GM18502 (cell line): ENCODE results near the gene CYP20A1.
"Not testable (repeated sequence)": the region's sequence is repeated elsewhere in the genome, so short reads cannot be mapped to it uniquely, and the experiment has no call there.

Source experiments
- ATAC-seq: cut with Tn5 transposase; IDR thresholded peaks from one replicate; pipeline ENCODE4 v1.9.1; 2021; ENCODE audit warnings: mild to moderate bottlenecking; ENCODE audit not compliant: unreplicated experiment, poor library complexity

Gene CYP20A1

DNA sequence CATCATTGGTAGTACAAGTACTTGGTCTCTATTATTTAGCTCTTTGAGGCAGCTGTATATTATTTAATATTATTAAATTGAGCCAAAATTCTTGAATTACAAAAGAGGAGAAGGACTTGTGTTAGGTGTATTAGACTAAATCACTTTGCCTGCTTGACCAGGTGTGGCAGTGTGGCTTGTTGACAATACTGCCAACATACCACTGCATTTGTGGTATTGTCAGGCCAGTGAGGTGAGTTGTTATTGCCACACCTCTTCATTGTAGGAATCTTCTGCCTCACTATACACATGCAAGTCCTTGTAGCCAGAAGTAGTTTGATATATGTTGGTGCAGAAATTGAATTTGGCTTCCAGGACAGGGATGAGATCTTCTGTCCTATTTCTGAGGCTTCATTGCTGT, 40.5 kb downstream of the CYP20A1 start:
- ATAC-seq, result no peak

DNA sequence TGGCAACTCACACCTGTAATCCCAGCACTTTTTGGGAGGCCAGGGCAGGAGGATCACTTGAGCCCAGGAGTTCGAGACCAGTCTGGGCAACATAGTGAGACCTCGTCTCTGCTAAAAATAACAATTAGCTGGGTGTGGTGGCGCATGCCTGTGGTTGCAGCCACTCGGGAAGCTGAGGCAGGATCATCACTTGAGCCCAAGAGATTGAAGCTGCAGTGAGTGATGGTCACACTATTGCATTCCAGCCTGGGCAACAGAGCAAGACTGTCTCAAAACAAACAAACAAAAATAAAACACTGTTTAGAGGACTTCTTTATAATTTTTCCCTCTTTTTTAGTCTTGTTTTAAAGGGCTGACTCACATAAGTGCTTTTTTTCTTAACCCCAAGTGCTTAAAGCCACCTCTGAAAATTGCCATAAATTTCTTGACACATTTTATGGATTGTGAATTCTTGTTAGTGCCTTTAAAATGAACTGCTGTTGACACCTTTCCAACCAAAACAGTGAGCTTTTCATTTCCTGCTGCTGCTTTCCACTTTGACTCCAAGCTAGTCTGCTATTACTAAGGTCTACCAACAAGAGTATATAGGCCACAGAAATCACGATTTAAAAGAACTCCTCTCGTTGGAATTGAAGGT, 41.7 kb downstream of the CYP20A1 start:
- no peak for ATAC-seq

DNA sequence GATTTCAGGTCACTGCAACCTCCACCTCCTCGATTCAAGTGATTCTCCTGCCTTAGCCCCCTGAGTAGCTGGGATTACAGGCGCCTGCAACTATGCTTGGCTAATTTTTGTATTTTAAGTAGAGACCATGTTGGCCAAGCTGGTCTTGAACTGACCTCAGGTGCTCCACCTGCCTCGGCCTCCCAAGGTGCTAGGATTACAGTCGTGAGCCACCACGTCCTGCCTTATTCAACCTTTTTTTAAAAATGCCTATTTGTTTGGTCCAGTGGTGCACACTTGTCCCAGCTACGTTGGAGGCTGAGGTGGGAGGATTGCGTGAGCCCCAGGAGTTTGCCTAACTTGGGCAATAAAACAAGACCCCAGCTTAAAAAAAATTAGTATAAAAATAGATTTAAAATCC, 43.3 kb downstream of the CYP20A1 start:
- no peak for ATAC-seq

DNA sequence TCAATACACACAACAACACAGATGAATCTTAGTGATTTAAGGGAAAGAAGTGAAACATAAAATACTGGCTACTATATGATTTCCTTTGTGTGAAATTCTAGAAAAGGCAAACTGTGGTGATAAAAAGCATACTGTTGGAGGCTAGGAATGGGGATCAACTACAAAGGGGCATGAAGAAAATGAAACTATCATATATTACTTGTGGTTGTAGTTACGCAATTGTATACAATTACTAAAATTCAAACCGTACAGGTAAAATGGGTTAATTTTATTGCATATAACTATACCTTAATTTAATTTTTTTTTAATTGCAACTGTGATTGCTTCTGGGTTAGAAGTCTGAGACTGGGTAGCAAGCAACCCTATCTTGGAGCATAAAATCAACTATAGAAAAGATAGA, 47.7 kb downstream of the CYP20A1 start:
- no peak for ATAC-seq

DNA sequence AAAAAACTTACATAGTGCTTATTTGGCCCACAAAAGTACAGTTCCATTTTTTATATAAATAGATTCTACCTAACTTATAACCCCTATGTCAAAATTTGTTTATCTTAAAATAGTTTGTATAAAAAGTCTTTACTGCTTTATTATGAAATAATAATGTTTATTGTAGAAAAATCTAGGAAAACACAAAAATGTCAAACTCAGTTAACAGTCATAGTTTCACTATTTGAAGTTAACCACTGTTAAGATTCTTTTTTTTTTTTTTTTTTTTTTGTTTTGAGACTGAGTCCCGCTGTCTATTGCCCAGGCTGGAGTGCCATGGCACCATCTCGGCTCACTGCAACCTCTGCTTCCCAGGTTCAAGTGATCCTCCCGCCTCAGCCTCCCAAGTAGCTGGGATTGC, 62.8 kb downstream of the CYP20A1 start:
- no peak for ATAC-seq

DNA sequence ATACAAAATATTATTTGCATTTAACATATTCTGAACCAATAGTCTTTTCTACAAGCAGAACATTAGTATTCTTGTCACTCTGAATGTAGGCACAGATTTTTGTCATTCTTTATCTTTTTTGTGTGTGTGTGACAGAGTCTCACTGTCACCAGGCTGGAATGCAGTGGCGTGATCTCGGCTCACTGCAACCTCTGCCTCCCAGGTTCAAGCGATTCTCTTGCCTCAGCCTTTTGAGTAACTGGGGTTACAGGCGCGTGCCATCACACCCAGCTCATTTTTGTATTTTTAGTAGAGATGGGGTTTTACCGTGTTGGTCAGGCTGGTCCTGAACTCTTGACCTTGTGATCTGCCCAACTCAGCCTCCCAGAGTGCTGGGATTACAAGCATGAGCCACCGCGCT, 63.8 kb downstream of the CYP20A1 start:
- not testable (repeated sequence) for ATAC-seq

DNA sequence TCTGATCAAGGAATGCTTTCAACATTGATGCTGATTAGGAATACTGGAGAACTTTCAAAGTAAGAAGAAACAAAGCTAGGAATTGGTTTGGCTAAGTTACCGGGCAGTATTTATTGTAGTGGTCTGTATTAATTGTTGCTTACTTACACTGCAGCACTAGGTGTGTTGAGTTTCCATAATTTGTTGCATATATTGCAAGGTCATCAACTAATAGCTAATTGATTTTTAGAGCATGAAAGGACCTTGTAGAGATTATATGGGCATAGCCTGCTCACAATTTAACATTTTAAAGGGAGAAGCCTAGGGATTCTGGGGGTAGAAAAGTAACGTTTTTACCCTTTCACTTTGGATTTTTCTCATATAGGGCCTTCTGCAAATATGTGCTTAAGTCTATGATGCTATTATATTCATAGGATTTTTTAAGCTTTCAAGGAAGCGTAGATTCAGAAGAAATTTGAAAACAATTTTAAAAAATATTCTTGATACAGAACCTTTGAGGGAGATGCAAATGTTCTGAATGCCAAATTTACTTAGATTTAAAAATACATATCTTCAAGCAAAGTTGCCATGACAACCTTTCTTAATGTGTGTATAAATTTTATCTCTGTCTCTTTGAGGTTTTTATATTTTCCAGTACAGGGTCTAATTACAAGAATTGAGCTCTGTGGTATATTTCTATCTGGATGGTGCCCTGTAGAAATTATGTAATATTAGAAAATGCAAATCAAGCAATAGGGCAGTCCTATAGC, 72.0 kb downstream of the CYP20A1 start:
- ATAC-seq, result no peak

DNA sequence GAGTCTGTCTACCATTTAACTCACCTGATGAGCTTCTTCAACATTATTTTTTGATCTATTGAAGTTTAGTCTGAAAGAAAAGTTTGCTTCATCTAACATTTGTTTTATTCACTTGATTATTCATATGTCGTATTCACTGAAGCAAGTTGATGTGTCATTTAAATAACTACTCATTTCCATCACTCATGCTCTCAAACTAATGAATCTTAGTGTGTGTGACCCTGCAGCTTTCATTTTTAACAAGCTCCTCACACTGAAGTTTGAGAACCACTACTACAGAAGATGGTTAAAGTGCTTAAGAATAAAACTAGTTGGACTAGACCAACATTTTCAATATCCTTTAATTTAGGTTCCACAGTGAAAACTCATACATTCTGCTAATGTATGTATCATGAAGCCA, 87.5 kb downstream of the CYP20A1 start:
- ATAC-seq, result no peak

DNA sequence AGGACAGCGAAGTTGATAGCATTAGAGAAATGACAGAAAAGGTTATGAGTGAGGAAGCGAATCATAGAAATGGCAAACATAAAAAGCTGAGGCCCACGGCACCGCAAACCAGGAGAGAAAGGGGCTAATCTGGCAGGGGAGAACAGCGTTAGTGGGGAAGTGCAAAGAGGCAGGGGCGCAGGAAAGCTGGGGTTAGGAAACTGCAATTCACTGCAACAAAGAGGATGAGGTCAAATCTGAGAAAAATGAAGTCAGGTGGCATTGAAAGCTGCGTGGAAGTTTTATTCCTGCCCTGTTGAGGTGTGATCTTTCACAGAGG, 88.7 kb downstream of the CYP20A1 start:
- ATAC-seq, result no peak

DNA sequence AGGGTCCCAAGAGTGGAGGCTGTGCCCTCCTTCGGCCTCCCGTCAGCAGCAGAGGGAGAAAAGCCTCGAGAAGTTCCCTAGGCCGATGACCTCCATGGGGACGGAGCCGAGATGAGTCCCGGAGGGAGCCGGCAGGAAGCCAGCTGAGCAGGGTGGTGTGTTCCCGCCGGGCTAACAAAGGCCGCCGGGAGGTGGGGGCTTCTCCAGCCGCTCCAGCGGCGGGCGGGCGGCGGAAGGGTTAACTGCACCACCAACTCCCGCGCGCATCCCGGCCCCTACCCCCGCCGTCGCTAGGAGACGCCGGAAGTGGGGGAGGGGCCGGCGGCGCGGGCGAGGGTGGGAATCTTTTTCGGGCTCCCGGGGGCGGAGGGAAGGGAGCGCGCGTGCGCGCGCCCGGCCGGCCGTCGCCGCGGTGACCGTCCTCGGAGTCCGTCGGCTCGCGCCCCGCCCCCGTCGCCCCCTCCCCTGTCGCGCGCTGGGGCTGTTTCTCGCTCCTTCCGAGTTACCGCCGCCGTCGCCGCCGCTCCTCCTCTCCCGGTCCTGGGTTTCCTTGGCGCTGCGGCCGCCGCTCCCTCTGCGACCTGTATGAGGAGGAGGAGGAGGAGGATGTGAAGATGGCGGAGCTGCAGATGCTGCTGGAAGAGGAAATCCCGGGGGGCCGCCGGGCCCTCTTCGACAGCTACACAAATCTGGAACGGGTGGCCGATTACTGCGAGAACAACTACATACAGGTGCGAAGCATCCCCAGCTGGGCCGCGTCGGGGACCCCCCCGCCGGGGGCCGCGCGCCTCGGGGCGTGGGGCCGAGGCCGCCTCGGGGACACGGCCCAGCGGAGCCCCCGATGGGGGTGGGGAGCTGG, 89.3 kb downstream of the CYP20A1 start, which contains the start of gene ABI2:
Gene ABI2 (plus strand): TSS at position 494 of the 859 bp plus-strand sequence. CDS start 121 bp downstream, at position 615.
- peak; percentile 63 for ATAC-seq

DNA sequence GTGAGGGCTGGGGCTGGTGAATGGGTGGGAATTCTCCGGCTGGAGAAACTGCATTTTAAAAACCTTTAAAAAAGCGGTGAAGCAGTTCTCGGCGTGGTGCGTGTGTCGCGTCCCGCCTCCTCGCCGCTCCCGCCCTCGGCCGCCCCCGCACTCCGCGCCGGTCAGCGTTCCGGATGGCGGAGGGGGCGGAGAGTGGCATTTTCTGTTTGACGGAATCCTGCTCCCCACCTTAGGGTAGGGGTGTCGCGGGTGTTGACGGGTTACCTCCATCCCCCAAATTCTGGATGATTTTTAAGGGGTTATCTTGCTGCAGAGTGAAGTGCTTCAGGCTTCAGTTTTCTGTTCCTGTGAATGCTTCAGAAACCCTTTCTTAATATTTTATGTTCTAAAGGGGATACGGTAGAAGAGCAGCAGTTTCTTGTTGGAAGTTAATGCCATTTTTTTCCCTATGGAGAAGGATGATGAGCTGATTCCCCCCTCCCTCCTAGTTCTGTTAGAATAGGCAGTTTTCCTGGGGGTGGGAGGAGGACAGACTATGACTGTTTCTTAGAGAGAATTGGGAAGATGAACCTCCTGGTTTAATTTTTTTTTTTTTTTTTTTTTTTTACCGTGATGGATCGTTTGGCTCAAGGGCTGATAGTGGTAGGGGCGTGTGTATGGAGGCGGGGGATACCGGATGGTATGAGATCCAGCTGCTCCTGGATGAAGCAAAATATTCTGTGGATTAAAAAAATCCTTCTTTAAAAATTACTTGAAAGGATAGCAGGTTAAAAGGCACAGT, 90.1 kb downstream of the CYP20A1 start:
- peak; percentile 65 for ATAC-seq

DNA sequence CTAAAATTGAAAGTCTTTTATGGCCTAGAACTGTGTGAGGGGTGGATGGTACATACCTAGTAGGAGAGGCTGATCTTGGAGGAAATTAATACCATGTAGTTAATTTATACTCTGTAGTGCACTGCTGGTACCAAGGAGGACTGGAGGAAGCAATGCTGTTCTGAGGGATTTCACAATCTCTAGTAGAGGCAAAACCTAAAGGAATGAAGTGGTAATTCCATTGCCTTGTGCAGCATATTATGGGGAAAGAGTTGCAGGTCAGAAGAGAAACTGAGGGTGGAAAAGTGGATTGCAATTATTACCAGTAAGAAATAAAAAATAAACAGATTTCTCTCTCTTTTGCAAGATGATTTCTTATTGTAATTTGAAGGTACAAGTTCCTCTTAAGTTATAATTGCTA, 91.6 kb downstream of the CYP20A1 start:
- no peak for ATAC-seq

DNA sequence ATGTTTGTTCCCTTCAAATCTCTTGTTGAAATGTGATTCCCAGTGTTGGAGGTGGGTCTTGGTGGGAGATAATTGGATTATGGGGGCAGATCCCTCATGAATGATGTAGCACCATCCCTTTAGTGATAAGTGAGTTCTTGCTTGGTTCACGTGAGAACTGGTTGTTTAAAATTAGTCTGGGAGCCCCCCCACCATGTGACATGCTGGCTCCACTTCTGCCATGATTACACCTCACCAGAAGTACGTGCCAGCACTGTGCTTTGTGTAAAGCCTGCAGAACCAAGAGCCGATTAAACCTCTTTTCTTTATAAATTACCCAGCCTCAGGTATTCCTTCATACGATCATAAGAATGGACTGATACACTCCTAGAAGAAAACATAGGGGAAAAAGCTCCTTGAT, 99.5 kb downstream of the CYP20A1 start:
- ATAC-seq, result no peak

DNA sequence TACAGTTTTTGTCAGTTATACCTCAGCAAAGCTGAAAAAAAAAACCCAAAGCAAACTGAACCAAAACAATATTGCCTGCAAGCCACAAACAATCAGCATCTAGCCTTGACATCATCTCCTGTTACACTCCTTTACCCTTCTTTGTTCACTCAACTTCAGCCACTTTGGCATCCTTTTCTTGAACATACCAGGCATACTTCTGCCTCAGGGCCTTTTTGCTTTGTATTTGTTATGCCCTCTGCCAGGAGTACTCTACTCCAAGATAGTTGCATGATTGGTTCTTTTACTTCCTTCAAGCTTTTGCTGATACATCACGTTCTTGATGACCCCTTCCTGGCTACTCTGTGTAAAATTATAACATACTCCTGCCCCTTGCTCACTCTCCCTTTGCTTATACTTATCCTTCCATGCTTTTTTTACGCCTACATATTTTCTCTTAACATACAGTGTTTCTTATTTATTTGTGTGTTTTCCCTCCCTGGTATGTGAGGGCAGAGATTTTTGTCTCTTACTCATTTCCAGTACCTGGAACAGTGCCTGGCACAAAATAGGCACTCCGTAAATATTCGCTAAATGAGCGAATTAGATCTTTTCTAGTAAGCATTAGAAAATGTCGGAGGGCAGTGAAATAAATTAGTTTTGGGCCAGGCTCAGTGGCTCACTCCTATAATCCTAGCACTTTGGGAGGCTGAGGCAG, 102.1 kb downstream of the CYP20A1 start:
- ATAC-seq, result no peak

DNA sequence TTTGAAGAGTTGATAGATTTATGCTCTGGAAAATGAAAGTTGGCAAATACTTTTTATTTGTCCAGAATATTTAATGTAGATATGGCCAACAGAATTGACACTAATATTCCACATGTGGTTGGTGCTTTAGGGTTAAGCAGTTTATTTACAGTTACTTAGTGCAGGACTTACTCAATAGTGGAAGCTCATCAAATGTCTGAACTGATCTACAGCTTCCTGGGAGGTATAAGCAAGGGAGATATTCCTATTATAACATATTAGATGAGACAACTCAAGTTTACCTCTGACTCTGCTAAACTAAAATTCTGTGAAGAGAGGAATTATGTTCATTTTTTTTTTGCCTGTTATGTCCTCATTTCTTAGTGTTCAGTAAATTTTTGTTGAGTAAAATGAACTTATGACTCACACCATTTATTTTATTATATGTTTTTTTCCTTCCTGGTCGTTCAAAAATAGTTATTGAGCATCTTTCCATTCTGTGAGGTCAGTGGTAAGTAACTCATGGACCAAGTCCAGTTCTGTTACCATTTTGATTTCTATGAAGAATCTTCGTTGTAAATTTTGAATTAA, 103.0 kb downstream of the CYP20A1 start:
- no peak for ATAC-seq

DNA sequence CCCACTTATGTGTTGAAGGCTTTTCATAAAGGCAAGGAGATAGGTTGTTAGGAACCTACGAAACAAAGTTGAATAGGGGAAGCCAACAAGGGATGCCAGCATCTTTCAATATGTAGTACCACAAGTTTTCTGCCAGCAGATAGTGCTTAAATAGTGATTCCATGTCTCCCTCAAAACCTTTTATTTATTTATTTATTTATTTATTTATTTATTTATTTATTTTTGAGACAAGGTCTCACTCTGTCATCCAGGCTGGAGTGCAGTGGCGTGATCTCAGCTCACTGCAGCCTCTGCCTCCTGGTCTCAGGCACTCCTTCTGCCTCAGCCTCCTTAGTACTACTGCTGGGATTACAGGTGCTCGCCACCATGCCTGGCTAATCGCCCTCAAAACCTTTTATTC, 103.6 kb downstream of the CYP20A1 start:
- ATAC-seq, result not testable (repeated sequence)

DNA sequence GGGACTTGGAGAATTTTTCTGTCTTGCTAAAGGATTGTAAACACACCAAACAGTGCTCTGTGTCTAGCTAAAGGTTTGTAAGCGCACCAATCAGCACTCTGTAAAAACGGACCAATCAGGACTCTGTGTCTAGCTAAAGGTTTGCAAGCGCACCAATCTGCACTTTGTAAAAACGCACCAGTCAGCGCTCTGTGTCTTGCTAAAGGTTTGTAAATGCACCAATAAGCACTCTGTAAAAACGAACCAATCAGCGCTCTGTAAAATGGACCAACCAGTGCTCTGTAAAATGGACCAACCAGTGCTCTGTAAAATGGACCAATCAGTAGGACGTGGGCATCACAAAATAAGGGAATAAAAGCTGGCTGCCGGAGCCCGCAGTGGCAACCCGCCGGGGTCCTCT, 105.8 kb downstream of the CYP20A1 start:
- no peak for ATAC-seq

DNA sequence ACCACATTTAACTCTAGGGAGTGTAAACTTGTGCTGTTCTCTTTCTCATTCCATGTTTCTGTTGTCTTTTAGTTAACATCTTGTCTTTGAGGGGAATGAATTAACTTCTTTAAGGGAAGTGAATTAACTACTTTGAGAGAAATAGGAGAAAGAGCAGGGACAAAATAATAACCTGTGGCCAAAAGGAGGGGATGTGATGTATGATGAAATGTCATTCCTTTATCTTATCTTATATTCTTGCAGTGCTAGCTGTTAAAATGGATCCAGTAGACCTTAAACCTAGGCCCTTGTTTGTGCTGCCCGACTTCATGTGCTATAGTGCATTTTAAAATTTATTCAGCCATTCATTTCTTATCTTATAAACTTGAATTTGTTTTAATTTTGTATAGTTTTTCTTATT, 107.8 kb downstream of the CYP20A1 start:
- no peak for ATAC-seq

DNA sequence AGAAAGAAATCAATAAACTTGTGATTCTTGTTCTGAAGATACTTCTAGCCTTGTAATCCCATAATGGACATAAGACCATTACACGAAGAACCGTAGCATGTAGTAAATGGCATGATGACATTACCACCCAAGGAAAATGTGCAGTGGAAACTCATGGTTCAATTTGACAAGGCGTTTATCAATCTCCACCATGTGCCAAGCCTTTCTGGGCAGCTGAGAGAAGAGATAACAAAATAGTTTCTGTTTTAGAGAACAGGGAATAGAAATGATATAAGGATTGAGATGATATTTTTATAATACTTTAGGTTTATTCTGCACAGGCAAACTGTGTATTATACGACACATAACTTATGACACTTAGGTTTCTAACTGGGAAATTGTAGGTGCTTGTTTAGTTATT, 108.6 kb downstream of the CYP20A1 start:
- no peak for ATAC-seq
